HT1080 (cell line): Measurements from ENCODE around the gene PCMT1. TPM values are rescaled to one million over a fixed set of nuclear protein-coding genes. Genes with fewer than 3 reads are reported as not detected.
A peak's percentile ranks its signal among the peaks of the same experiment; 100 is the strongest.
"Not testable (repeated sequence)": the region's sequence is repeated elsewhere in the genome, so short reads cannot be mapped to it uniquely, and the experiment has no call there.

Experiments
- DNase-seq: peaks from one replicate; pipeline ENCODE4 v3.0.0-alpha.2; 2015; ENCODE audit warnings: low read depth
- polyA plus RNA-seq, 2 experiments: library from polyadenylated mRNA; depleted of rRNA; stranded (reverse); fragments of >200 nt; gene quantifications; 2 replicates each; pipeline ENCODE4 v1.2.3, GENCODE V29; 2015
- total RNA-seq: library from RNA; depleted of rRNA; stranded (reverse); fragments of >200 nt; shearing (Covaris generic); gene quantifications from 2 replicates; pipeline ENCODE4 v1.2.3, GENCODE V29; 2014; rRNA removed

PCMT1 gene
- 132 and 158 TPM in 2 replicates for total RNA-seq
- 117 and 124 TPM in 2 replicates for polyA plus RNA-seq (2015; cell fraction: cytosol; rRNA removed)
- 98.6 and 108 TPM in 2 replicates for polyA plus RNA-seq (2015; cell fraction: nucleus; rRNA removed)

DNA sequence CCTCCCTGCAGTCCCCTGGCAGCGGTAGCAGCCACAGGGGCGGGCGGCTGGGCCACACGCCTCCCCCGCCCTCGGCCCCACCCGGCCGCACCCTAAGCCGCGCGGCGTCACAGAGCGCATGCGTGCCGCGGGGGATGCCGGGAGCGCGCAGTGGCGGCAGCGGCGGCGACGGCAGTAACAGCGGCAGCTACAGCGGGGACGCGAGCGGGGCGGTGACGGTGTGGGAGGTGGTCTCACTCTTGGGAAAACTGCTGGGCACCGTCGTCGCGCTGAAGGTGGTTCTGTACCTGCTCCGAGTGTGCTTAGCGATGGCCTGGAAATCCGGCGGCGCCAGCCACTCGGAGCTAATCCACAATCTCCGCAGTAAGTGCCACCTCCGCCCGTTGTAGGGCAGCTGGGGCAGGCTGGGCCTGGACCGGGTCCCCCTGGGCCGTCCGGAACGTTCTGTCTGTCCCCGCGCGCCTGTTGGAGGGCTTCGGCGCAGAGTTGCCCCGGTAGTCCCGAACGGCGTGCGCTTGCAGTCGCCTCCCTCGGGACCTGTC, at the start of gene PCMT1:
Gene PCMT1 (plus strand): TSS at position 148 of the 542 bp plus-strand sequence. CDS start 161 bp downstream, at position 309.
- peak; percentile 86 for DNase-seq

DNA sequence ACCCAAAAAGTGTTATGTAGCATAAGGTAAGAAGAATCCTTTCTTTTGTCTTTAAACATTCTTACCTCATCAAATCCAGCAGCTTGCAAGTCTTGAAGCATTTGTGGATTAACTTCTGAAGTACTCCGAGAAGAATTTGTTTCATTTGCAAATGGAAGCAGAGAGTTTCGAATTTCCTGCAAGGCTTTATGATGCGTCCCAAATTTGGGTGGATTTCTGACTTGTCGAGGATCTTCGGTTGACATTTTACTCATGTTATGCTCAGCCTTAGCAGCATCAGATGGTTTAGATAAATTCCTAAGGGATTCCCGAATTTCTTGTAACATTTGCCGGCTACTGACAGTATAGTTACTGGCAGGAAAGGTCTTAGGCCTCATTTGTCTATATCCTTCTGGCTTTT, 47.8 kb upstream of the PCMT1 start:
- no peak for DNase-seq

DNA sequence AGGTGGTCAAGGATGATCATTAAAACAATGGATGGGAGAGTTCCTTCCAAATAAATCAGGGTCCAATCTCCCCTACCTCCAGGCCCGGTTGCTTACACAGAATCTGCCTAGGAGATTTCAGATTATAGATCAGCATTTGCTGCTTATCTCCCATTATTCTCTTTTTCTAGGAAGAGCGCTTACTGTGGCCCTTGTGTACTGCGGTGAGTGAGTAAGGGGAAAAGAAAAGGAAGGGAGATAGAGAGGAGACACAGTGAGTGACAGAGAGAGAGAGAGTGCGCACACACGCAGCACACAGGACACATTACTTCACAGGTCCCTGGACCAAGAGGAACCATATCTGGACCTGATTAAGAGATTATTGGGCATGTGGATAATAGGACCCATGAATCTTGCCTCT, 37.8 kb upstream of the PCMT1 start:
- DNase-seq = no peak

DNA sequence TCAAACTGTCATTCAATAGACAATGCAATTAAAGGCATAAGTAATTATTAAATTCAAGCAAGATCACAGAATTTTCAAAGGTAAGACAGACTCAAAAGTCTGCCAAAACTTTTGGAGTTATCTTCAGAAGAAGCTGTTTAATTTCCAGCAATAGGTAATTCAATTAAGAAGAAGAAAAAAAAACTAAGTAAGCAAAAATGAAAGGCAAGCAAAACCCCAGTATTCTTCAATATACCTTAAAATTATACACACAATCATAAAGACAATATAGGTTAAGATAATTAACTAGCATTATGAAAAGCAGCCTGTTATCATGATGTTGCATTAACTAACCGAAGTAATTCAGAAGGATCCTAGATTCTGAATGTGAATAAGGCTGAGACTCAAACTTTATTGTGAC, 35.1 kb upstream of the PCMT1 start:
- no peak for DNase-seq

DNA sequence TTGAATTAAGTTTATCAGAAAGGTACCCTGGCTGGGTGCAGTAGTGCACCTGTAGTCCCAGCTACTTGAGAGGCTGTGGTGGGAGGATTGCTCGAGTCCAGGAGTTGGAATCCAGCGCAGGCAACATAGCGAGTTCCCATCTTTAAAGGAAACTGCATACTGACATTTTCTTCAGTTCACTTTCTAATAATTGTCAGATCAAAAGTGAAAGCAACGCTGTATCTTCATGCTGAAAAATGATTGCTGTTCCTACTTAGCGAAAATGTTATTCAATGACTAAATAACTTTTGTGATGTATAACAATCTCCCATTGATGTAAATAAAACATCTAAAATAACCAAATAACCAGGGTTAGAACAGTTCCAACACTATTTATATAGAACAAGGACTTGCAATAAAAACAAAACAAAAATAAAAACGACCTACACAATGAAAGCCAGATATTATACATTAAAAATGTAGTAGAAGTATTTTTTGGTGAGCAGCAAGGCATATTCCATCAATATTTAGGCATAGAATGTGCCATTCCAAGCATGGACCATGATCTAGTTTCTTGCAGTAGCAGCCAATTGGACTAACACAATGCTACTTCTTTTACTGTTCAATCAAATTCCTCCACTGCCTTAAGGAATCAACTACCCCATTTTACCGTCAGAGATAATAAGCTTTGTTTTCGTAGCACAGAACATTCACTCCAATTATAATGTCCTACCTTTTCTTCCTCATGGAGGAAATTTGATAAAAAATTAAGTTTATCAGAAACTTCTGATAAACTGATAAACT, 33.2 kb upstream of the PCMT1 start:
- peak; percentile 24 for DNase-seq

DNA sequence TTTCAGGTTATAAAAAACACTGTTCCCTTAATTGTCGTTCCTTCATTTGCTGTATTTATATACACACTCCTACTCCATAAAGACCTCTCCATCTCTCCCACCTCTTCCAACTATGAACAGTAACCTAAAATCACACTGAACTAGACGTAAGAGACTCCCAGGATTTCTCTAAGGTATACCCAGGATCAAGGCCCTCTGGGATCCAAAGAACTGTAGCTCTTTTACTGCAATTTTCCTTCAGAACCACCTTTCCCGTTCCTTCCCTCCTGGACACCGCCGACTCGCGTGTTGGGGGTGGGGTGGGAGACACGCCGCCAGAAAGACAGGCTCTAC, 32.3 kb upstream of the PCMT1 start:
- no peak for DNase-seq

DNA sequence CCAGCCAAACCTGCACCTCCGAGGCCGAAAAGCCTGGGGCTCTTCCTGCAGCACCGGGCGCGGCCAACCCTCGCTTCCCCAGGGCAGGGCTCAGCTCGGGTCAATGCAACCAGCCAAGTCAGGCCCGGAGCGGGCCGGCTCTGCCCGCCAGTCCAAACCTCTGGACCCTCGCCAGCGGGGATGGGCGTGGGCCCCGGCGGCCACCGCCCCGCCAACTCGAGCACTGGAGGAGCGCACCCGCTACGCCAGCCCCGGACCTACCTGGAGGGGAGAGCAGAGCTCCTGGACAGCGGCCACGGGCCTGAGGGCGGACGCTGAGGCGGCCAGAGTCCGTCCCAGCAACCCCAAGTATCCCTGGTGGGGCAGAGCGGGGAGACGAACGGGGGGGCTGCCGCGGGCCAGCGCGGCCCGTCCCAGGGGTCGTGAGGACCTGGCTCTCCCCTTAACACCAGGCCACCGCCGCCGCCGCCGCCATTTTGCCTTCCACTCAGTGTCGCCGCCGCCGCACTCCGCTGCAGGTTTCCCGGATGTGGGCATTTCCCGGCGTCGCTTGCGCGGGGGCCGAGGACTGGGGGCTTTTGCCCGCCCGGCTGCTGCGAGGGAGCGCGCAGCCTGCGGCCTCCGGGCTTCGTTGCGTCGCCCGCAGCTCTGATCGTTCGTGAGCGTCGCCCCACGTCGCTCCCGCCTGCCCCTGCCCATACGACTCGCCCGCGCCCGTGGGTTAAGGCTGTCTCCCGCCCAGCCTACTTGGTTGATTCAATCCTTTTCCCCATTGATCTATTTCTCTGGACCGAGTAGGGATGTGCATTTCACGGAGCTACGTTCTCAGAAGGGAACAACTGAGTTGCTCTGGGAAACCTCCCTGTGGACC, 31.7 kb upstream of the PCMT1 start, which contains the start of gene LATS1:
Gene LATS1 (minus strand): TSS at position 514 of the 871 bp plus-strand sequence. CDS start 15,975 bp downstream, outside the sequence.
- DNase-seq = peak; percentile 77

DNA sequence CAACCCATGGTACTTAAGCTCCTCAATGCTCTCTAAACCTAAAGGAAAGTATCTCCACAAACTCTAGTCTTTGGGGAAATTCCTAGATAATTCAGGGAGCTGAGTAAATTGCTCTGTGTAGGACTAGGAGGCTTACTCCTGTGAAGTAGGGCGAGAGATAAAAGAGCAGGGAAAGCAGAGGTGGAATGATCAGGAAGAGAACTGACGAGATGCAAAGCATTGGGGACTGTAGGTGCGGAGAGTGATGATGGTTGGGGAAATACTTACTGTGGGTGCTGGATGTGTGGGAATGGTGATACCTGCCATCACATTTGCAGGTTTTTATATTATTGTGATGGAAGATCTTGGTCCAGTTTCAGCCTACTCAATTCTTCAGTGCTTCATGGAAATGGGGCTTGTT, 30.0 kb upstream of the PCMT1 start:
- no peak for DNase-seq

DNA sequence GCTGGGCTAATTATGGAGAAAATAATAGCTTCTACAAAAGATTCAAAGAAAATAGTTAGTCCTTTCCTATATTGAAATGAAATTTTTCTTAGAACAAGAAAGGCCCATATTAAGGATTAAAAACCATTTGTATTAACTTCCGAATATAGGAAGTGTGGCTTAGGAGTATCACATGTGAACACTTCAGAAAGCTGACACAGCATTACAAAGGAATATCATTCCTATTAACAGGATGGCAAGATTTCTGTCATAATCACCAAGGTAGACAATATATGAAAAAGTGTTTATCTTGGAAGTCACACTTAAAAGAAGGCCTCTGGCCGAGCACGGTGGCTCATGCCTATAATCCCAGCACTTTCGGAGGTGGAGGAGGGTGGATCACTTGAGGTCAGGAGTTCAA, 26.3 kb upstream of the PCMT1 start:
- DNase-seq = no peak

DNA sequence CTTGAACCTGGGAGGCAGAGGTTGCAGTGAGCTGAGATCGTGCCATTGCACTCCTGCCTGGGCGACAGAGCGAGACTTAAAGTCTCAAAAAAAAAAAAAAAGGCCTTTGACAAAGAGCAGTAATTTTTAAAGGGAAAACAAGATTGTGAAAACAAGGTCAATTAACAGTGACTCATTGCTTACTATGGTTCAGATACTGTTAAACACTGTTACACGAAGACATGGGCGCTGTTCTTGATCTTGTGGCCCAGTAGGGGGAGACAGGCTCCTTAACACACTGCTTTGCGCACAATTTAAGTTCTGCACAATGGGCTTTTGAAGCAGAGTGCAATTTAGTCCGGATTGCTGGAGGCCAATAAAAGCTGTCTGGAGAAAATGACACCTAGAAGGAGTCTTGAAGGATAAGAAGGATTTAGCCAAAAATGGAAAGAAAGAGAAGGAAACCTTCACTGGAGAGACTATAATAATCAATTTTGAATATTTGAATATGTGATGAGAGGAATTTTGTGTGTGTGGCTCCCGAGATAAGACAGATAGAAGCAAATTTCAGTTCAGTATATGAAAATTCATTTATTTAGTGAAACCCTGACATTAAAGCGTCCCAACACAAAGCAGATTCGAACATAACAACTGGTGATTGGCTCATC, 25.6 kb upstream of the PCMT1 start:
- peak; percentile 45 for DNase-seq

DNA sequence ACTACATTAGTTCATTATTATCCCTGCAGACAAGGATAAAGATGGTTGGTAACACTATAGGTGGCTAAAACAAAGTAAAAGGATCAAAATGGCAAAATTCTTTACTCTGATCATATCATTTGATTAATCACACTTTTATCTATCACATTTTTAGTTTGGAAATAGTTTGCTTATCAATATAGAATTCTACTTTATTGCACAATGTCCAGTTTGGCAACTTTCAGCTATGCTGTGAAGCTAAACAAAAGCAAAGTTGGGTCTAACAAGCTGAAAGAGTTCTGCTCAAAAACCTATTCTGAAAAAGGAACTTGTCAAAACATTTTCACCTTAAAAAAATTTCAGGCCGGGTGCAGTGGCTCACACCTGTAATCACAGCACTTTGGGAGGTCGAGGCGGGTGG, 23.8 kb upstream of the PCMT1 start:
- DNase-seq = no peak

DNA sequence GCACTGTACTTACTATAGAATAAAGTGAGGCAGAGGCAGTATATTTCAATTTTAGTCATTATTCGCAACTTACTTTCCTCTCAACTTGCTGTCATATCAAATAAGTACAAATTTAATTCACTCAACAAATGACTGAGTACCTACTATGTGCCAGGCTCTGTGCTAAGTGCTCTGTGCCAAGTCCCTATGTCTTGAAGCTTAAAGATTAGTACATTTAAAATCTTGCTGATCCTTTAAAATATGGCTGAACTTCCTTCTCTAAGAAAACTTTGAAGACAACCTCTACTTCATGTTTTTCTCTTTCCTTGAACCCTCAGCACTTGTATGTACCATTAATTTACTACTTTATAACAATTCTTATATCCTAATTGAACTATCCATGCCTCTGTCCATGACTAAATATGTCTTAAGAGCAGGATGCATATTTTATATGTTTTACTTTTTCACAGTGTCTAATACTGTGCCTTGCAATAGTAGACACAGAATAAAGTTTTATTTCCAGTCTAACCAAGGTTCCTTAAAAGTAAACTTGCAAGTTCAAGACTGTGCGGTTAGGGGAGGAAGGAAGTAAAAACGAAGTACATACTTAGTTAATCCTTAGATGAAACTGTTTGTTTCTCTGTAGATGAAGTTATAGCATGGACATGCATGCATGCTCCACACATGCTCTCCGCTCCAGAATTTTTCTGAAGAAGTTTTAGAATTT, 21.6 kb upstream of the PCMT1 start:
- DNase-seq = no peak

DNA sequence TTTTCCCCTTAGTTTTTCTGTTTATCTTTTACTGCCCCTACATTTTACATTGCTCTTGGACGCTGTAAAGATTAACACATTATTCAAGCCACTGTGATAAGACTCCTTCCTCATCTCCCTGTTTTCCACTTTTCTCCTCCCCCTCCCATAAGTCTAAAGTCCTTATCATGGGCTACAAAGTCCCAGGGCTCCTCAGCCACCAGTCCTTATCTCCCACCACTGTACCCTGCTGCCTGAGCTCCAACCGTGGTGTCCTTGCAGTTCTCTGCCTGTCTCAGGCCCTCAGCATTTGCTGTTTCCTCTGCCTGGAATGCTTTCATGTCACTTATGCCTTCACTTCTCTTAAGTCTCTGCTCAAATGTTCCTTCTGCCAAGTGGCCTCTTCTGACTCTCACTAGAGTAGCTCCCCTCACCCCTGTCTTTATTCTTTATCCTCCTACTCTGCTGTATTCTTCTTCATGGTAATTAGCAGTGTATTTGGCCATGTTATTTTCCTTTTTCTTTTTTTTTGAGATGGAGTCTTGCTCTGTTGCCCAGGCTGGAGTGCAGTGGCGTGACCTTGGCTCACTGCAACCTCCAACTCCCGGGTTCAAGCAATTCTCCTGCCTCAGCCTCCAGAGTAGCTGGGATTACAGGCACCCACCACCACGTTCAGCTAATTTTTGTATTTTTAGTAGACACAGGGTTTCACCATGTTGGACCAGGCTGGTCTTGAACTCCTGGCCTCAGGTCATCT, 20.9 kb upstream of the PCMT1 start:
- DNase-seq = no peak

DNA sequence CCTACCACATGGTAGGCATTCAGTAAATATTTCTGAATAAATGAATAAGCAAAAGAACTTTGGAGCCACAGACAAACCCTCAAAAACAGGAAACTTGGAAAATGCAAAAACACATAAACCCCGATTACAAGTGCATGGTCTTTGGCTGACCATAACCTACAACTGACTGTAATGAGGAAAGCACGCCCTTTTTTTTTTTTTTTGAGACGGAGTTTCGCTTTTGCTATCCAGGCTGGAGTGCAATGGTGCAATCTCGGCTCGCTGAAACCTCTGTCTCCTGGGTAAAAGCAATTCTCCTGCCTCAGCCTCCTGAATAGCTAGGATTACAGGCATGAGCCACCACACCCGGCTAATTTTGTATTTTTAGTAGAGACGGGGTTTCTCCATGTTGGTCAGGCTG, 19.7 kb upstream of the PCMT1 start:
- no peak for DNase-seq

DNA sequence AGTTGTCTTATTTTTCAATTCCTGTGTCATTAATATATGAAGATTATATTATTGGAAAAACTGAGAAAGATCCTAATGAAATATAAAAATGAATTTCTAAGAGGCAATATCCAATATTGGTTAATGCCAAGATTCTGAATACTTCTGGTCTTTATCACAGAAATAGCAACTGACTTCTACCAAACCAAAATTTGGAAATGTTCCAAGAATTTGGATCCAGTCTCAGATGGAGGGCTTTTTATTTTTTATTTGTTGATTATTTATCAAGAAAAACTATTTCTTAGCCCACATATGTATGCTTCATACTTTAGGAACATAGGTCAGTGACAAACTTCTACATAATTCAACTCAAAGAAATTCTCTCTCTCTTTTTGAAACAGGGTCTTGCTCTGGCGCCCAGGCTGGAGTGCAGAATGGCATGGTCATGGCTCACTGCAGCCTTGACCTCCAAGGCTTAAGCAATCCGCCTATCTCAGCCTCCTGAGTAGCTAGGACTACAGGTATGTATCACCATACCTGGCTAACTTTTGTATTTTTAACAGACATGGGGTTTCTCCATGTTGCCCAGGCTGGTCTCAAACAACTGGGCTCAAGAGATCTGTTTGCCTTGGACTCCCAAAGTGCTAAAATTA, 16.3 kb upstream of the PCMT1 start:
- DNase-seq = no peak

DNA sequence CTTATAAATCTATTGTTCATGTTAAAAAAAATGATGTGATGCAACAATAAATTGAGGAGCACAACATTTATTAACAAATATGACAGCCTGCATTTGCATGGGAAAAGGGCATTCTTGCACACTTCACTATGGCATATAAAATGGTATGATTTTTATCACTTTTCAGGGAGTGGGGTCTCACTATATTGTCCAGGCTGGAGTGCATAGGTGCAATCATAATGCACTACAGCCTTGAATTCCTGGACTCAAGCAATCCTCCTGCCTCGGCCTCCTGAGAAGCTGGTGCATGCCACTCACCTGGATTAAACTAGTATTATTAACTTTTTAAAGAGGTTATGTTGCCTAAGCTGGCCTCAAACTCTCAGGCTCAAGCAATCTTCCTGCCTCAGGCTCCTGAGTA, 14.6 kb upstream of the PCMT1 start:
- DNase-seq = no peak

DNA sequence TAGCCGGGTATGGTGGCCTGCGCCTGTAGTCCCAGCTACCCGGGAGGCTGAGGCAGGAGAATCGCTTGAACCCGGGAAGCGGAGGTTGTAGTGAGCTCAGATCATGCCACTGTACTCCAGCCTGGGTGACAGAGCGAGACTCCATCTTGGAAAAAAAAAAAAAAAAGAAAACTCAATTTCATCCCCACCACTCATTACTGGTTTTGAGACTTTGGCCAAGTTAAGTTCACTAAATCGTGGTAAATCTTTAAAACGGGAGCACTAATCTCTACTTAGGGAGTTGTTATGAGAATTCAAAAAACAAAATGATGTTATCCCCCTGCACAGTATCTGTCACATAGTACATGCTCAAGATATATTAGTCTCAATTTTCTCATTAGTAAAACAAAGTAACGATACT, 4.3 kb upstream of the PCMT1 start:
- not testable (repeated sequence) for DNase-seq

DNA sequence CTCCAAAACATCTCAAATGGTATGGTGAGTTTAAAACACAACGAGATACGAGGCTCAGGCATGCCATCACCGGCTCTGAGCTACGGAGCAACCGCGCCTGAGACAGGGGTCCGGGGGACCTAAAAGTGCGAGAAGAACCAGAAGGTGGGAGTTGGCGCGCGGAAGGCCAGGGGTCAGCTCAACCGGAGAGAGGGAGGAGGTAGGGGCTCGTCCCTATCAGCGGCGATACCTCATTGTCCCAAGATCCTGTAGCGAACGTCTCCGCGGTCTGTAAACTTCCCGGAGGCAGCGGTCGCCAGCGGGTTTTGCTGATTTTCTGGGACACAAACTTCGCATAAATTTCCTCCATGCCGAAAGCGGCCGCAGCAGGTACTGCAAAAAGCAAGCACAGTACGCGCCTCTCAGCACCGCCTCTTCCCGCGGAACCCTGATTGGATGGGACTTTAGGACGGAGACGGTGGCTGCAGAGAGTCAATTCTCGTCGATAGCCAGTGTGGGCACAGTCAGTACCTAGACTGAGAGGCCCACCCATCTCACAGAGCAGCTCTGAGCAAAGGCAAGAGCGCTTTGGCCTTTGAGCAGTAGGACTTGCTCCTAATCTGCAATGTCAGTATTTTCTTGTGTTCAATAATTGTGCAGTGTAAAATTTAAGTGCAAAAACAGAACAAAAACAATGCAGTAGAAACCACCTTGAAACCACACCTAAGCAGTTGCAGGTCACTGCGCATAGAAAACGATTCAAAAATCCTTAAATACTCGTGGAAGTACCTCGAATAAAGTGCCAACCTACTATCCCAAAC, 3.2 kb upstream of the PCMT1 start, which contains the start of gene NUP43:
Gene NUP43 (minus strand): TSS at position 383 of the 800 bp plus-strand sequence. CDS start 34 bp downstream, at position 349.
- peak; percentile 89 for DNase-seq
